BJ (cell line): Measurements from ENCODE around the gene ROR2. TPM values are rescaled to one million over a fixed set of nuclear protein-coding genes. Genes with fewer than 3 reads are reported as not detected.

Experiments
- CTCF ChIA-PET: fragments of 350-600 bp; formaldehyde crosslinking; extraction: SDS; loops from one replicate; lab custom pipeline; 2021; ENCODE audit warnings: antibody characterized with exemption, inconsistent platforms; lab: Yijun Ruan, JAX
- POLR2A ChIA-PET: fragments of 300-600 bp; sonication (Branson Sonifier 250); formaldehyde crosslinking; extraction: SDS; loops from one replicate; lab custom pipeline; 2021; ENCODE audit warnings: antibody characterized with exemption; lab: Charles Lee
- DNase-seq: peaks from one replicate; pipeline ENCODE4 v3.0.0-alpha.2; 2011; ENCODE audit warnings: low read depth
- H3K27me3 ChIP-seq: 2 replicates; pipeline ENCODE4 v1.6.0; 2011; ENCODE audit warnings: low read length; ENCODE audit not compliant: control insufficient read depth, insufficient read depth
- H3K36me3 ChIP-seq: 2 replicates; pipeline ENCODE4 v1.5.1; 2011; ENCODE audit warnings: low read length; ENCODE audit not compliant: control insufficient read depth, insufficient read depth
- H3K4me3 ChIP-seq: 2 replicates; pipeline ENCODE4 v1.5.1; 2011; ENCODE audit warnings: low read depth, mild to moderate bottlenecking, control low read depth, low read length
- polyA plus RNA-seq: library from polyadenylated mRNA; depleted of rRNA; stranded (reverse); fragments of >200 nt; gene quantifications from 2 replicates; pipeline ENCODE4 v1.2.3, GENCODE V29; 2011
- TF ChIP-seq, protein P1 (sequence below): IDR thresholded peaks from 2 replicates; pipeline ENCODE4 v1.5.1; 2011; ENCODE audit warnings: low read depth, mild to moderate bottlenecking, control low read depth, inconsistent platforms, low read length, moderate library complexity; ENCODE audit not compliant: insufficient read depth

The ROR2 gene
- polyA plus RNA-seq, 1 experiment: 1.1 TPM

DNA sequence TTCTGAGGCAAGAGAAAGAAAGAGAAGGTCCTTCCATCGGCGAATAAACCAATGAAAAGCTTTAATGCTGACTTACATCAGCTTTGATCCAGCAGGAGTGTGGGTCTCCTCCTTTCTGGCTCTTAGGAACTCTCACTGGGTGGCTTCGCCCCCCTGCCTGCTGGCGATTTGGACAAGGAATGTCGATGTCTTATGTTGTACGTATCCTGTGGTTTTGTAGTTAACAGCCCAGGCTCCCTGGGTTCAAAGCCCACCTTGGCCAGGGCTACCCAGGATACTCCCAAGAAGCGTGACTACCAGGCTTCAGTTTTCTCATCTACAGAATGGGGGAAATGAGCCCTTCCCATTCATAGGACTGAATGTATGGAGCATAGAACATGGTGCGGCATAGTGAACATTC lies 124.2 kb downstream of the ROR2 start:
- H3K27me3 ChIP-seq: 0 out of 2 replicates have a peak, but pooled peaks cover 1% of the 10 kb centered on the region
- ChIA-PET POLR2A (no interaction called here), CTCF (interaction anchor here (1.2 kb wide), 1 partner anchor 55 kb away, joined by 3 read pairs; no protein-coding TSS in a partner anchor)
- DNase-seq: no peak
- TF ChIP-seq, protein P1, sequence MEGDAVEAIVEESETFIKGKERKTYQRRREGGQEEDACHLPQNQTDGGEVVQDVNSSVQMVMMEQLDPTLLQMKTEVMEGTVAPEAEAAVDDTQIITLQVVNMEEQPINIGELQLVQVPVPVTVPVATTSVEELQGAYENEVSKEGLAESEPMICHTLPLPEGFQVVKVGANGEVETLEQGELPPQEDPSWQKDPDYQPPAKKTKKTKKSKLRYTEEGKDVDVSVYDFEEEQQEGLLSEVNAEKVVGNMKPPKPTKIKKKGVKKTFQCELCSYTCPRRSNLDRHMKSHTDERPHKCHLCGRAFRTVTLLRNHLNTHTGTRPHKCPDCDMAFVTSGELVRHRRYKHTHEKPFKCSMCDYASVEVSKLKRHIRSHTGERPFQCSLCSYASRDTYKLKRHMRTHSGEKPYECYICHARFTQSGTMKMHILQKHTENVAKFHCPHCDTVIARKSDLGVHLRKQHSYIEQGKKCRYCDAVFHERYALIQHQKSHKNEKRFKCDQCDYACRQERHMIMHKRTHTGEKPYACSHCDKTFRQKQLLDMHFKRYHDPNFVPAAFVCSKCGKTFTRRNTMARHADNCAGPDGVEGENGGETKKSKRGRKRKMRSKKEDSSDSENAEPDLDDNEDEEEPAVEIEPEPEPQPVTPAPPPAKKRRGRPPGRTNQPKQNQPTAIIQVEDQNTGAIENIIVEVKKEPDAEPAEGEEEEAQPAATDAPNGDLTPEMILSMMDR: no peak
- H3K4me3 ChIP-seq: no peak overlapping the region
- no peaks in the 10 kb centered on the region for H3K36me3 ChIP-seq

DNA sequence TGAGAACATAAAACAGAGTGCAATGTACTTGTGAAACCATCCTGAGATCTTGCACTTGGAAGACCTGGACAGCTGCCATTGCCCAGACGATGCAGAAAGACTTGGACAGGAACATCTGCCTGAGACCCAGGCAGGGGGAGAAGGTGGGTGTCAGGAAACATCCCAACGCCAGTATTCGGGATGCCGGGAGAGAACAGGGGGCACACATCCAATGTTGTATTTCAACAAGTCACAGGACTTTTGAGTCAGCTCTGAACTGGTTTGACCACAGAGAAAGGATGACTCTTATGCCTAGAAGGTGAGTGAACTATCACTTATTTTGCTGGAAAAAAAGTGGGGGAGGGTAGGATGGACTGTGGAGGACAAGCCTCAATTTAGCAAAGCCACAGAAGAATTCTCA lies 124.6 kb downstream of the ROR2 start:
- Histone ChIP-seq H3K27me3 (0 out of 2 replicates have a peak, but pooled peaks cover 1% of the 10 kb centered on the region), H3K4me3 (no peak overlapping the region), H3K36me3 (no peaks in the 10 kb centered on the region)
- TF ChIP-seq, protein P1: no peak
- POLR2A ChIA-PET: no interaction called here
- CTCF ChIA-PET: interaction anchor here (1.2 kb wide), 1 partner anchor 54 kb away, joined by 3 read pairs; no protein-coding TSS in a partner anchor
- DNase-seq: no peak

DNA sequence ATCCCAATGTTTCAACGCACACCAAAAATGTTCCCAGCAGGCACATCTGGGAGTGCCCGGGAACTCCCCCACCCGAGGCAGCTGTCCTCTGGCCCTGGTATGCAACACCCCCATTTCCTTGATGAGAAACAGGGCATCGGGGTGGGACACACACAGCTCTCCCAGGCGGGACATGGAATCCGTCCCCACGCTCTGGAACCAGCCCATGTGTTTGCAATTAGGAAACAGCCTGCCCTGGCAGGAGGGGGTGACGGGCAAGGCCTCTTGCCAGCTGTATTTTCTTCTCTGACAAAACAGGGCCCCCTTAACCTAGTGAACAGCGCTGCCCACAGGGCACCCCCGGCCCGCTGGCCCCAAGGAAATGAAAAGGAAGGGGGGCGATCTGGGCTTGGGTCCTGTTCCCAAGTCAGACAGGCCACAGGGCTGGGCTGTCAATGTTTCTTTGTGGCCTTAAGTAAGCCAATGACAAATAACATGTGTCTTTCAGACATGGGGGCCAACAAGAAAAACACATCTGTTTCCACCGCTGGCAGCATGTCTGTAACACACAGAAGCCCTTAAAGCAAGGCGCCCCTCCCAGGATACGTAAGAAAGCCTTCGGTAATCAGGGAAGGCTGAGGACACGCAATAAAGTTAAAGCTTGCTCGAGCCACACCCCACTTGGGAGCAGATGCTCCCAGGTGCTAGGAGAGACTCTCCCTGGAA lies 125.3 kb downstream of the ROR2 start:
- CTCF ChIA-PET: interaction anchor here (1.1 to 1.2 kb wide), 3 partner anchors 31 to 54 kb away, joined by 3 read pairs; no protein-coding TSS in a partner anchor
- peak; percentile 36 for DNase-seq
- no peaks in the 10 kb centered on the region for H3K36me3 ChIP-seq
- 0 out of 2 replicates have a peak, but pooled peaks cover 1% of the 10 kb centered on the region for H3K27me3 ChIP-seq
- POLR2A ChIA-PET: no interaction called here
- TF ChIP-seq, protein P1: no peak
- no peak overlapping the region for H3K4me3 ChIP-seq

DNA sequence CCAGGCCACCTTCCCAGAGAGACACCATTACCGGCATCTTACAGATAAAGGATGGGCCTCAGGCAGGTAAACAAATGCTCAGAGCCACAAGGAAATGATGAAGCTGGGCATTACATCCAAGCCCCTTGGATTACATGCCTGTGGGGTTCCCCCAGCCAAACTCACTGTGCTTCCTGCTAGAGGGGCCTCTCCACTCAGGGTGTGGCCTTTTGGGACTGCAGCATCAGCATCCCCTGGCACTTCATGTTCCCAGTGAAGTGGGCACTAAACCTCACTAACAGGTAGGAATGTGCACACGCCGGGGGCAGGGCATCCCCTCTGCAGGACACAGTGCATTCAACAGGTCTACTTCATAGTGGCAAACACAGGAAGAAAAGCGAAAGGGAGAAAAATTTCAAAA lies 125.9 kb downstream of the ROR2 start:
- Histone ChIP-seq H3K27me3 (0 out of 2 replicates have a peak, but pooled peaks cover 1% of the 10 kb centered on the region), H3K4me3 (no peak overlapping the region), H3K36me3 (no peaks in the 10 kb centered on the region)
- CTCF ChIA-PET: interaction anchor here (0.9 to 1.2 kb wide), 3 partner anchors 31 to 124 kb away, joined by 3 read pairs; no protein-coding TSS in a partner anchor
- POLR2A ChIA-PET: no interaction called here
- no peak for DNase-seq
- TF ChIP-seq, protein P1: no peak
